Stimulated activated CD8-positive, alpha-beta memory T cell treated with anti-CD3 and anti-CD28 coated beads, Interleukin-15, amount 100 ng/mL, for 24 hours (primary cell): Measurements from ENCODE around the gene FAM131C.
A peak's percentile ranks its signal among the peaks of the same experiment; 100 is the strongest.

Experiments
- DNase-seq: peaks from one replicate; pipeline ENCODE4 v3.0.0-alpha.2; 2020; ENCODE audit warnings: low read depth

The FAM131C gene

GRCh38 chr1:16101623-16102022, 28.2 kb upstream of the FAM131C start:
- no peak for DNase-seq

GRCh38 chr1:16099412-16099811, 26.0 kb upstream of the FAM131C start:
- DNase-seq, result no peak

- no peak for DNase-seq
These were observed 22.0 kb upstream of the FAM131C start for GRCh38 chr1:16095447-16095846.

- DNase-seq, result no peak
These were observed 21.2 kb upstream of the FAM131C start for GRCh38 chr1:16094453-16095158.

- no peak for DNase-seq
These were observed 20.2 kb upstream of the FAM131C start for GRCh38 chr1:16093611-16094010.

- no peak for DNase-seq
These were observed 19.6 kb upstream of the FAM131C start for GRCh38 chr1:16092923-16093511.

GRCh38 chr1:16092097-16092922, 18.9 kb upstream of the FAM131C start:
- DNase-seq, result no peak

GRCh38 chr1:16091296-16091695, 17.8 kb upstream of the FAM131C start:
- DNase-seq, result no peak

- no peak for DNase-seq
These were observed 16.8 kb upstream of the FAM131C start for GRCh38 chr1:16090076-16090826.

GRCh38 chr1:16088996-16089395, 15.5 kb upstream of the FAM131C start:
- DNase-seq, result no peak

GRCh38 chr1:16088351-16088911, 15.0 kb upstream of the FAM131C start:
- DNase-seq, result no peak

- DNase-seq, result no peak
These were observed 14.3 kb upstream of the FAM131C start for GRCh38 chr1:16087733-16088132.

- DNase-seq, result no peak
These were observed 12.1 kb upstream of the FAM131C start for GRCh38 chr1:16085522-16085921.

- DNase-seq, result no peak
These were observed 10.0 kb upstream of the FAM131C start for GRCh38 chr1:16083486-16083885.

GRCh38 chr1:16082283-16083038, 9.0 kb upstream of the FAM131C start:
- DNase-seq, result peak; percentile 40

- no peak for DNase-seq
These were observed 8.2 kb upstream of the FAM131C start for GRCh38 chr1:16081636-16082035.

- DNase-seq, result no peak
These were observed 7.1 kb upstream of the FAM131C start for GRCh38 chr1:16080422-16081150.

- DNase-seq, result peak; percentile 30
These were observed 5.6 kb upstream of the FAM131C start for GRCh38 chr1:16078925-16079656.

- no peak for DNase-seq
These were observed 4.2 kb upstream of the FAM131C start for GRCh38 chr1:16077406-16078245.
